Breast epithelium (tissue), 4 donors: ENCODE results near the gene SDK1. TPM values are rescaled to one million over a fixed set of nuclear protein-coding genes. Genes with fewer than 3 reads are reported as not detected.

Experiments used
- DNase-seq, 2 donors: peaks; one replicate each; pipeline ENCODE4 v3.0.0-alpha.2; 2019; ENCODE audit warnings: low spot score in 2 of 2
- H3K27ac ChIP-seq, 2 donors: fragments of 200-600 bp; sonication (generic) in 1 of 2; one replicate each; pipeline ENCODE4 v1.5.1; 2016 to 2019; ENCODE audit warnings: mild to moderate bottlenecking in 1 of 2
- H3K27me3 ChIP-seq, 2 donors: fragments of 200-600 bp; sonication (generic) in 1 of 2; one replicate each; pipeline versions ENCODE4 v1.5.1 to v1.6.0; 2017 to 2019; ENCODE audit warnings: control low read depth in 1 of 2, mild to moderate bottlenecking in 1 of 2
- H3K36me3 ChIP-seq: fragments of 200-600 bp; one replicate; pipeline ENCODE4 v1.5.1; 2019
- H3K4me1 ChIP-seq, 2 donors: fragments of 200-600 bp; sonication (generic); one replicate each; pipeline ENCODE4 v1.5.1; 2016 to 2019; ENCODE audit warnings: control low read depth in 1 of 2
- H3K4me3 ChIP-seq, 3 donors: fragments of 200-600 bp; sonication (generic); 1 replicate in 2 of 3; 2 replicates in 1 of 3; pipeline ENCODE4 v1.5.1; 2016 to 2019; ENCODE audit warnings: mild to moderate bottlenecking in 3 of 3, moderate library complexity in 2 of 3
- H3K9me3 ChIP-seq, 2 donors: fragments of 200-600 bp; sonication (generic) in 1 of 2; one replicate each; pipeline ENCODE4 v1.5.1; 2016 to 2019; ENCODE audit warnings: control low read depth in 1 of 2
- CTCF ChIP-seq, 3 donors: fragments of 450-650 bp; IDR thresholded peaks; one replicate each; pipeline ENCODE4 v1.5.1; 2016 to 2017; ENCODE audit warnings: antibody characterized with exemption in 3 of 3, mild to moderate bottlenecking in 3 of 3, moderate library complexity in 3 of 3
- POLR2A ChIP-seq: fragments of 450-650 bp; IDR thresholded peaks from one replicate; pipeline ENCODE4 v1.6.1; 2016; ENCODE audit warnings: antibody characterized with exemption, mild to moderate bottlenecking, moderate library complexity
- POLR2AphosphoS5 ChIP-seq, 3 donors: sonication (generic); formaldehyde crosslinking; IDR thresholded peaks; one replicate each; pipeline ENCODE4 v1.6.1; 2017; ENCODE audit warnings: antibody characterized with exemption in 3 of 3
- intact Hi-C: fragments of 100-400 bp; cut with DNase I; formaldehyde crosslinking; loops from one replicate; pipeline ENCODE4 v1.15.1; 2023; ENCODE audit warnings: low total_unique reads
- total RNA-seq, 3 donors: library from RNA; depleted of rRNA; stranded (reverse); fragments of >200 nt; gene quantifications; one replicate each; pipeline ENCODE4 v1.1.0, GENCODE V29; 2016

SDK1 gene
- total RNA-seq, 3 donors from 2014 or later = 3.7 to 18.2 (median 6.6) TPM

- Histone ChIP-seq H3K36me3 (no peaks in the 10 kb centered on the region), H3K27me3 (no peaks in the 10 kb centered on the region), H3K4me3 (no peak overlapping the region), H3K27ac (no peak overlapping the region), H3K9me3 (no peaks in the 10 kb centered on the region), H3K4me1 (no peaks in the 10 kb centered on the region)
- intact Hi-C loops = no loop called here
- no peak for DNase-seq
- TF ChIP-seq POLR2A (no peak), POLR2AphosphoS5 (IDR thresholded peaks at IDR 0.05) (no peak), CTCF (IDR thresholded peaks at IDR 0.05) (no peak)
Measured at GRCh38 chr7:3648276-3648675, 347.2 kb downstream of the SDK1 start.

DNA sequence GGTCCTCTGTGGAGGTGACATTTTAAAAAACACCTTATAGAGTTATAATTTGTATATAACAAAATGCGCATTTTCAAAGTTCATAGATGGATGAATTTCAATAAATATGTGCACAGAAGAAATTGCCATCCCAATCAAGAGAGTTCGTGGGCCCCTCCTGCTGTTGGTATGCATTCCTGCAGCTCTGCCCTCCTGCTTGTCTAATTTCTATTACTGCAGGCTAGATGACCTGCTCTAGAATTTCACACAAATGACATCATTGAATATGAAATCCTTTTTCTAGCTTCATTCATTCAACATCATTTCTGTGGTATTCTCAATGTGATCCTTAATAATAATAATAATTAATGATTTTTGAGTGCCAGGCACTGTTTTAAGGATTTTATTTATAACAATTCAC lies 348.2 kb downstream of the SDK1 start:
- Histone ChIP-seq H3K27ac (no peak overlapping the region), H3K4me3 (no peak overlapping the region), H3K36me3 (no peaks in the 10 kb centered on the region), H3K27me3 (no peaks in the 10 kb centered on the region), H3K4me1 (no peaks in the 10 kb centered on the region), H3K9me3 (no peaks in the 10 kb centered on the region)
- DNase-seq = no peak
- TF ChIP-seq CTCF (IDR thresholded peaks at IDR 0.05) (no peak), POLR2A (no peak), POLR2AphosphoS5 (IDR thresholded peaks at IDR 0.05) (no peak)
- intact Hi-C loops = no loop called here

GRCh38 chr7:3649678-3650440 lies 348.8 kb downstream of the SDK1 start:
- Histone ChIP-seq H3K4me3 (no peak overlapping the region), H3K36me3 (no peaks in the 10 kb centered on the region), H3K27ac (no peak overlapping the region), H3K27me3 (no peaks in the 10 kb centered on the region), H3K9me3 (no peaks in the 10 kb centered on the region), H3K4me1 (no peaks in the 10 kb centered on the region)
- no peak for TF ChIP-seq CTCF (IDR thresholded peaks at IDR 0.05)
- intact Hi-C loops = no loop called here
- DNase-seq = no peak

DNA sequence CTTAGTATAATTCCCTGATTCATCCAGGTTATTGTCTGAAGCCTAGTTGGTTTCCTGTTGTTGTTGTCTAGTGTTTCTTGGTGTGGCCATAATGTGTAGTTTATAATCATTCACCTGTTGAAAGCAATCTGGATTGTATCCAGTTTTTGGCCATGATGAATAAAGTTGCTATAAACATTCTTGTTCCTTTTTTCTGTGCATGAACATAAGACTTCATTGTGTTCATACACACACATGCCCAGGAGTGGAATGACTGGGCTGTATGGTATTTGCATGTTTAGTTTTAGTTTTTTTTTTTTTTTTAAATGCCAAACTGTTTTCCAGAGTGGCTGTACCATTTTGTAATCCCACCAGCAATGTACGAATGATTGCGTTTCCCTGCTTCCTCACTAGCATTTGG lies 349.8 kb downstream of the SDK1 start:
- no peak overlapping the region for H3K27ac ChIP-seq
- no peak overlapping the region for H3K4me3 ChIP-seq
- no peaks in the 10 kb centered on the region for H3K9me3 ChIP-seq
- H3K4me1 ChIP-seq = no peaks in the 10 kb centered on the region
- no peaks in the 10 kb centered on the region for H3K27me3 ChIP-seq
- no peak for DNase-seq
- intact Hi-C loops = no loop called here
- no peaks in the 10 kb centered on the region for H3K36me3 ChIP-seq
- no peak for TF ChIP-seq POLR2AphosphoS5 (IDR thresholded peaks at IDR 0.05)
- TF ChIP-seq POLR2A = no peak
- TF ChIP-seq CTCF (IDR thresholded peaks at IDR 0.05) = no peak

GRCh38 chr7:3655635-3656034 lies 354.6 kb downstream of the SDK1 start:
- no peaks in the 10 kb centered on the region for H3K36me3 ChIP-seq
- no peaks in the 10 kb centered on the region for H3K9me3 ChIP-seq
- no peak overlapping the region for H3K27ac ChIP-seq
- no peaks in the 10 kb centered on the region for H3K27me3 ChIP-seq
- H3K4me3 ChIP-seq = no peak overlapping the region
- H3K4me1 ChIP-seq = no peaks in the 10 kb centered on the region
- intact Hi-C loops = no loop called here
- DNase-seq = no peak
- TF ChIP-seq POLR2AphosphoS5 (IDR thresholded peaks at IDR 0.05) (no peak), CTCF (IDR thresholded peaks at IDR 0.05) (no peak)
